ENCODE measurements around the gene OARD1.

Gene OARD1

GRCh38 chr6:41085182-41085581 lies 13.0 kb upstream of the OARD1 start:
- no peak for TF ChIP-seq CTCF (IDR thresholded peaks at IDR 0.05; ENCODE audit: extremely low read depth, missing control alignments)
- DNase-seq (ENCODE audit: low spot score) = no peak

- no peak for TF ChIP-seq CTCF (IDR thresholded peaks at IDR 0.05; ENCODE audit: extremely low read depth, missing control alignments)
- no peak for DNase-seq (ENCODE audit: low spot score)
These were observed 10.9 kb upstream of the OARD1 start for GRCh38 chr6:41083072-41083471.

- TF ChIP-seq CTCF (IDR thresholded peaks at IDR 0.05; ENCODE audit: extremely low read depth, missing control alignments) = no peak
- no peak for DNase-seq (ENCODE audit: low spot score)
These were observed 8.5 kb upstream of the OARD1 start for GRCh38 chr6:41080621-41081020.

- no peak for DNase-seq (ENCODE audit: low spot score)
- no peak for TF ChIP-seq CTCF (IDR thresholded peaks at IDR 0.05; ENCODE audit: extremely low read depth, missing control alignments)
These were observed 6.9 kb upstream of the OARD1 start for GRCh38 chr6:41079080-41079479.

GRCh38 chr6:41078101-41078500 lies 5.9 kb upstream of the OARD1 start:
- no peak for DNase-seq (ENCODE audit: low spot score)
- no peak for TF ChIP-seq CTCF (IDR thresholded peaks at IDR 0.05; ENCODE audit: extremely low read depth, missing control alignments)

GRCh38 chr6:41077536-41077935 lies 5.4 kb upstream of the OARD1 start:
- TF ChIP-seq CTCF (IDR thresholded peaks at IDR 0.05; ENCODE audit: extremely low read depth, missing control alignments) = no peak

GRCh38 chr6:41075651-41076626 lies 3.8 kb upstream of the OARD1 start:
- DNase-seq (ENCODE audit: low spot score) = no peak
- no peak for TF ChIP-seq CTCF (IDR thresholded peaks at IDR 0.05; ENCODE audit: extremely low read depth, missing control alignments)

More at GRCh38 chr6:41077536-41077935, 5.4 kb upstream of the OARD1 start:
- DNase-seq (ENCODE audit: low spot score) = no peak
